ENCODE measurements around the gene KDM6A.
"Not testable (repeated sequence)": the region's sequence is repeated elsewhere in the genome, so short reads cannot be mapped to it uniquely, and the experiment has no call there.

KDM6A gene

DNA sequence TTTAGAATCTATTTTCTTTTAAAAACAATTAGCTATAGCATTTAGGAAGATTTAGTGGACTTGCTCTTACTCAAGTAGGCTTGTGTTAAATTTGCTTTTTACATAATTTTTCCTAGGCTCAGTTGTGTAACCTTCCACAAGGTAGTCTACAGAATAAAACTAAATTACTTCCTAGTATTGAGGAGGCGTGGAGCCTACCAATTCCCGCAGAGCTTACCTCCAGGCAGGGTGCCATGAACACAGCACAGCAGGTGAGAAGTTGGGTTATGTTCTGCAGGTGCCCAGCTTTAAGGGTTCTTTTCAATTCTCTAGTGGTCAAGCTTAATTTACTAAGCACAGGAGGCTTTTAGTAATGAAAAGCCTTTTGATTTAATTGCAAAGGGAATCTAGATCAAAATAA is 186.9 kb downstream of the KDM6A start:
- FAIRE-seq: peak; percentile 35
- DNase-seq (ENCODE audit: insufficient read length, low spot score): not testable (repeated sequence)

DNA sequence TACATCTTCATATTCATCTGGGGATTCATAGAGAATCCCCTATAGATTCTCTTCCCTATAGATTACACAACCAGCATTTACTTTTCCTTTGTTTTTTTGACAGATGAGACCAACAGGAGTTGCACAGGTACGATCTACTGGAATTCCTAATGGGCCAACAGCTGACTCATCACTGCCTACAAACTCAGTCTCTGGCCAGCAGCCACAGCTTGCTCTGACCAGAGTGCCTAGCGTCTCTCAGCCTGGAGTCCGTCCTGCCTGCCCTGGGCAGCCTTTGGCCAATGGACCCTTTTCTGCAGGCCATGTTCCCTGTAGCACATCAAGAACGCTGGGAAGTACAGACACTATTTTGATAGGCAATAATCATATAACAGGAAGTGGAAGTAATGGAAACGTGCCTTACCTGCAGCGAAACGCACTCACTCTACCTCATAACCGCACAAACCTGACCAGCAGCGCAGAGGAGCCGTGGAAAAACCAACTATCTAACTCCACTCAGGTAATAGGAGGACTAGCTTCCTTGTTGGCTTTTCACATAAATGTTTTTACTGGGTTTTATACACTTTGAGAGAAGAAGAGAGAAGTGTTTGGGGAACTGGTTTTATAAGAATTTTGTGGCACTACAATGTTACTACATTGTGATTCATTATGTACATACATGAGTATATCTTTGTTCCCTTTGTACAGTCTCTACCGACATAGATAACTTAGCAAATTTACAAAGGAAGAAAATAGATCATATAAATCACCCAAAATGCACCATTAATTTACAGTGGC is 190.5 kb downstream of the KDM6A start:
- no peak for FAIRE-seq
- DNase-seq (ENCODE audit: insufficient read length, low spot score): no peak

DNA sequence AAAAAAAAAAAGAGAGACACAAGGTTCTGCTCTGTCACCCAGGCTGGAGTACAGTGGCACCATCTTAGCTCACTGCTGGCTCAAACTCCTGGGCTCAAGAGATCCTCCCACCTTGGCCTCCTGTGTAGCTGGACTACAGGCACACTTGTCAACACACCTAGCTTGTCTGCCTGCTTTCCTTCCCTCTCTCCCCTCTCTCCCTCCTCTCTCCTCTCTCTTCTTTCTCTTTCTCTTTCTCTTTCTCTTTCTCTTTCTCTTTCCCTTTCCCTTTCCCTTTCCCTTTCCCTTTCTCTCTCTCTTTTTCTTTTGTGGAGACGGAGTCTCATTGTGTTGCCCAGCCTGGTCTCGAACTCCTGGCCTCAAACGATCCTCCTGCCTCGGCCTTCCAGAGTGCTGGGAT is 195.6 kb downstream of the KDM6A start:
- no peak for FAIRE-seq
- DNase-seq (ENCODE audit: insufficient read length, low spot score): no peak

DNA sequence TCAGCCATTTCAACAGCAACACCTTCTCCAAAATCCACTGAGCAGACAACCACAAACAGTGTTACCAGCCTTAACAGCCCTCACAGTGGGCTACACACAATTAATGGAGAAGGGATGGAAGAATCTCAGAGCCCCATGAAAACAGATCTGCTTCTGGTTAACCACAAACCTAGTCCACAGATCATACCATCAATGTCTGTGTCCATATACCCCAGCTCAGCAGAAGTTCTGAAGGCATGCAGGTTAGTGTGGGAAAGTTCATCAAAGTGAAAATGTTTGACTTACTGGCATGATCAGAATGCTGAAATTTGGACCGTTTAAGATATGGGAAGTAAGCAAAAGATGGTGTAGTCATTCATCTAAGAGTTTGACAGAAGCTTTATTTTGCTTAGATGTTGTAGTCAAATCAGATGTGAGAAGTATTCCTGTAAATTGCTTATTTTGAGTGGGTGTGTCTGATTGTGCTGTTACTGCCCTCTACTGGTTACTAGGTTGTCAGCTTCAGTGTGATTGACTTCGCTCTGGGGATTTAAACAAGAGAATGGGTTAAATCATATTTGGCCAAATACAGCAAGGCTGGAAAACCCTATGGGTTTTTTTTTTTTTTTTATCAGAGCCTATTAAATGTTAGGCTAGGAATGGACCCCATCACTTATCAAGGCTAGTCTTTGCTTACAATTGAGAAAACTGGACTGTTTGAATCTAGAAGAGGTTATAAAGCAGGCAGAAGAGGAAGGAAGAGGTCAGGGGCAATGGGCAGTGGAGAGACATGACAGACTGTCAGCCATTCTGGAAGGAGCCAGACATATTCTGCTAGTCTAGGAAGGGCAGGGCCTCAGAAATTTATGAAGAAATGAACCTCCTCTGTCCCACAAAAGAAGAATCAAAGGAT is 197.4 kb downstream of the KDM6A start:
- DNase-seq (ENCODE audit: insufficient read length, low spot score) (no peak), FAIRE-seq (peak; percentile 100)

DNA sequence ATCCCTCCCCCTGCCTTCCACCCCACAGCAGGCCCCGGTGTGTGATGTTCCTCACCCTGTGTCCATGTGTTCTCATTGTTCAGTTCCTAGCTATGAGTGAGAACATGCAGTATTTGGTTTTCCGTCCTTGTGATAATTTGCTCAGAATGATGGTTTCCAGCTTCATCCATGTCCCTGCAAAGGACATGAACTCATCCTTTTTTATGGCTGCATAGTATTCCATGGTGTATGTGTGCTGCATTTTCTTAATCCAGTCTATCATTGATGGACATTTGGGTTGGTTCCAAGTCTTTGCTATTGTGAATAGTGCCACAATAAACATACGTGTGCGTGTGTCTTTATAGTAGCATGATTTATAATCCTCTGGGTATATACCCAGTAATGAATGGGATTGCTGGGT is 200.0 kb downstream of the KDM6A start:
- not testable (repeated sequence) for FAIRE-seq; DNase-seq (ENCODE audit: insufficient read length, low spot score)

DNA sequence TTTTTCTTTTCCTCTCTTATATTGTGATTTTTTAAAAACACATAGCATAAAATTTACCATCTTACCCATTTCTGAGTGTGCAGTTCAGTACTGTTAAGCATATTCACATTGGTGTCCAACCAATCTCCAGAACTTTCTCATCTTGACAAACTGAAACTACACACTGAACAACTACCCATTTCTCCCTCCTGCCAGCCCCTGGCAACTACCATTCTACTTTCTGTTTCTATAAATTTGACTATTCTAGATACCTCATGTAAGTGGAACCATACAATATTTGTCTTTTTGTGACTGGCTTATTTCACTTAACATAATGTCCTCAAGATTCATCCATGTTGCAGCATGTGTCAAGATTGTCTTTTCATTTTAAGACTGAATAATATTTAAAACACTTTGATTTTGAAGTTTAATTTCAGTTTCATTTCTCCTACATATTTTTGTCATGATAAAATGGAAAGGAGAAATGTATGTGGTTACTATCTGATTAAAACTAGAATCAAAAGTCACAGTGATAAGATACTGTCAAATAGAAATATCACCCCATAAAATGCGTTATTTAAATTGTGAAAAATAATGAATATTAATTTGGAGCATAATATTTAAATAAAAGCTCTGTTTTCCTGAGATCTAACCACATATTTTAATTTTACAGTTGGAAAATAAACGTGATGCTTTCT is 204.9 kb downstream of the KDM6A start:
- DNase-seq (ENCODE audit: insufficient read length, low spot score): no peak
- peak; percentile 60 for FAIRE-seq

DNA sequence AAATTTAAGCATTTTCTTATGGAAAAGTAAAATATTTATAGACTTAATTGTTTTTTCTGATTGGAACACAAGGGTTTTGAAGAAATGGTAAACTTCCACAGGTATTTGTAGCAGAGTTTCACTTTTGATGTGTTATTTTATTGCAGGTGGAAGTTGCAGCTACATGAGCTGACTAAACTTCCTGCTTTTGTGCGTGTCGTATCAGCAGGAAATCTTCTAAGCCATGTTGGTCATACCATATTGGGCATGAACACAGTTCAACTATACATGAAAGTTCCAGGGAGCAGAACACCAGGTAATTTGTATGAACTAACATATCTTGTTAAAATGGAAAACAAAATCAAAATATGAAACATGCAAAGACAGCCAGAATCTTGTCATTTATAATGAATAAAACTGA is 210.3 kb downstream of the KDM6A start:
- no peak for DNase-seq (ENCODE audit: insufficient read length, low spot score)
- peak; percentile 91 for FAIRE-seq

DNA sequence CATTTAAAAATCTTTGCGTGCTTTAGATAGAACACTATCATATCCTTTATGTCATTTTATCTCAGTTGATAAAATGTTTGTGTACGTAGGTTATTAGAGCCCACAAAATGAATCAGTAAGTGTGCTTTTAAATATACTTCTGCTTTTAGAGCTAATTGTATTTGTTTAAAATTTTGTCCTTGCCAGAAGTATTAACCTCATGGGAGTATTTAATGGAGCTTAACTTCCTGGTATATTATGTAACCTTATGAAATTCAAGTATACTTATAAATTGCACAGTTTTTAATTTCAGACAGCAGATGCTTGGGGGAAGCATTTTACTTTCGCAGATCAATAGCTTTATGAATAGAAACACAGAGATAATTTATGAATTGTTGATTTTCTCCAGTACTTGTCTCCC is 237.5 kb downstream of the KDM6A start:
- FAIRE-seq: peak; percentile 8

DNA sequence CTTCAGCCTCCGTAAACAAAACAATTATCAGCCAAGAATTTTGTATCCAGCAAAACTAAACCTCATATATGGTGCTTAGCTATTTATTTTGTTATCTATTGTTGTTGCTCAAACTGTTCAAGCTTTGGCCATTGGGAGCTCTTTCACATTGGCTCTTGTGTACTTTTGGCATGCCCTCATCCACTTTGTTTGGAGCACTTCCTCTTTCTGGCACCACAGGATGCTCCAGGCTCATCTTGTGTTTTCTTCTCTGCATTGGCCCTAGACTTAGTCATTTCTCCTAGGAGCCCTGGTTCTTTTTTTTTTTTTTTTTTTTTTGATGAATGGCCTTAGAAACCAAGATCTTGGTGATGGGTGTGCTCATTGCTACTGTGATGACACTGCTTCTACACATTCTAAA is 253.2 kb downstream of the KDM6A start:
- DNase-seq (ENCODE audit: insufficient read length, low spot score) (no peak), FAIRE-seq (no peak)

More for the DNA sequence above, 237.5 kb downstream of the KDM6A start:
- no peak for DNase-seq (ENCODE audit: insufficient read length, low spot score)

DNA sequence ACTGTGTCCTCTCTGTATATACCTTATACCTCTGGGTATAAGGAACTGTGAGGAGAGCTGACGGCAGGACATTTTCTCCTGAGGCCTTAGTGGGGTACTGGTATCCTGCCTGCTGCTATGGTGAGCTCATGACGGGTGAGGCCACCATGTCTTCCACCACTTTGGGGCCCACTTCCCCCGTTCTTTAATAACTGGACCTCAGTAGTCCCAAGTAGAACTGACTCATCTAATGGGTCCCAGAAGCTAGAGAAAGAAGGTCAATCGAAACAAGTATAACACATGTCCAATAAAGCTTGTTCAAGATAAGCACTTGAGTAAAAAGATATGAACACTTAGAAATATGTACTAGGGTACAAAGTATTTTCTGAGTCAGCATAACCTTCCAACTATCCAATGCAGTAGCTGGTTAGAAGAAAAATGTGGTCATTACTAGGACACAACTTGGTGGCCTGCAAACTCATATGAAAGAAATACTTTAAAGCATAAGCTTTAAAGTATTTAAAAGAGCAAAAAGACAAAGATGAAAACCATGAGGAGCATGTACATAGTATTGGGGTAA is 256.0 kb downstream of the KDM6A start:
- FAIRE-seq: peak; percentile 59

DNA sequence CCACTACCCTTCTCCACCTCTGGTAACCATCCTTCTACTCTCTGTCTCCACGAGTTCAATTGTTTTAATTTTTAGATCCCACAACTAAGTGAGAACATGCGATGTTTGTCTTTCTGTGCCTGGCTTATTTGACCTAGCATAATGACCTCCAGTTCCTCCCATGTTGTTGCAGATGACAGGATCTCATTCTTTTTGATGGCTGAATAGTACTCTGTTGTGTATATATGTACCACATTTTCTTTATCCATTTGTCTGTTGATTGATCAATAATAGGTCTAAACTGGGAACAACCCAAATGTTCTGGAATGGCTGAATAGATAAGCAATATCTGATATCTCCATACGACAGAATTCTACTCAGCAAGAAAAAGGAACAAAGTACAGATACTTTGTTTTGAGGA is 260.5 kb downstream of the KDM6A start:
- DNase-seq (ENCODE audit: insufficient read length, low spot score) (no peak), FAIRE-seq (no peak)

More for the DNA sequence above, 256.0 kb downstream of the KDM6A start:
- no peak for DNase-seq (ENCODE audit: insufficient read length, low spot score)

DNA sequence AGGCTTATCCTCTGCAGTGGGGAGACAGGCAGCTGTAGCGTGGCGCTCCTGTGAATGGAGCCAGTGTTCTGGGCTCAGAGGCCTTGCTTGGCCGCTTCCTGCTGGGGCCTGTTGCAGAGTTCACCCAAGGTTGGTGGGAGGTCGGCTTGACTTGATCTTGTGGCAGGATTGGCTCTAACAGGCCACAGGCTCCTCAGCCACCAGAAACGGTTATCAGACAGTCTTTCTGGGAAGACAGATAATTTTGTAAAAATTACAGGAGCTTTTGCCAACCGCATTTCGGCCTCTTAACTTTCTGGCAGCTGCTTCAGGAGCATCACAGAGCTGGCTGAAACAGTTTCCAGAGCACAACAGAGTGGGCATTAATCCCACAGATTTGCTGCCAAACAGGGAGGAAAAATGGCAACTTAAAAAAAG is 261.3 kb downstream of the KDM6A start:
- FAIRE-seq: no peak

DNA sequence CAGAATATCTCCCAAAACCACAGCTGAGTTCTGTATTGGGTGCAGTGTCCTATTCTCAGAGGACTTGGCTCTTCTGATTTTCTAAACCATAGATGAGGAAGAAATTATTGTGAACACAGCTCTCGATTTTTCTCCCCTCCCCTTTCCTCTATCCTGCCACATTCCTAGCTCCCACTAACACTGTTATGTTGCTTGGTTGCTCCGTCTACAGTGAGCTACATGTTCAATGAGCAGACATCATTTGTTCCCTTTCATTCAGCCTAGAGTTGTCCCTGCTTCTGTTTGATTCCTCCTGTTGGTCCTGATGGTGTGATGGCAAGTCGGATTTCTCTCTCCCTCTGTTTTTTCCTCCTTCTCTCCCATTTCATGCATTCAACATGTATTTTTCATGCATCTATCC is 261.8 kb downstream of the KDM6A start:
- DNase-seq (ENCODE audit: insufficient read length, low spot score): no peak
- no peak for FAIRE-seq

More for the DNA sequence above, 261.3 kb downstream of the KDM6A start:
- no peak for DNase-seq (ENCODE audit: insufficient read length, low spot score)

DNA sequence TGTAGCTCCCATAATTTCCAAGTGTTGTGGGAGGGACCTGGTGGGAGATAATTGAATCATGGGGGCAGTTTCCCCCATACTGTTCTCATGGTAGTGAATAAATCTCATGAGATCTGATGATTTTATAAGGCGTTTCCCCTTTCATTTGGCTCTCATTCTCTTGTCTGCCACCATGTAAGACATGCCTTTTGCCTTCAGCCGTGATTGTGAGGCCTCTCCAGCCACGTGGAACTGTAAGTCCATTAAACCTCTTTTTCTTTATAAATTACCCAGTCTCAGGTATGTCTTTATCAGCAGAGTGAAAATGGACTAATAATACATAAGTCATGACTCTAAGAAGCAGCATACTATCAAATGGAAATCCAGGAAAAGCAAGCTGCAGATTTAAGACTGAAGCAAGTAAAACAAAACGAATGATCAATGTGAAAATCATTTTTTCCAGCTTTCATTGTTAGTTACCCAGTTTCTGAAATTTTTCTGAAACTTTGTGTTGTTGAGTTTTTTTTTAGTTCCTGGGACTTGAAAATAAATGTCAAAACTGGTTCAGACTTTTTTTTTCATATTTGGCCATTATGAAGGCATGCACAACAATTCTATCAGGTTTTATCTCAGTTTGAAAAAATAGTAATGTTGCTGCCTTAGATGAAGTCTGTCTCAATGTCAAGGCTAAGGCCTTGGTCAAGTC is 262.5 kb downstream of the KDM6A start:
- not testable (repeated sequence) for FAIRE-seq

DNA sequence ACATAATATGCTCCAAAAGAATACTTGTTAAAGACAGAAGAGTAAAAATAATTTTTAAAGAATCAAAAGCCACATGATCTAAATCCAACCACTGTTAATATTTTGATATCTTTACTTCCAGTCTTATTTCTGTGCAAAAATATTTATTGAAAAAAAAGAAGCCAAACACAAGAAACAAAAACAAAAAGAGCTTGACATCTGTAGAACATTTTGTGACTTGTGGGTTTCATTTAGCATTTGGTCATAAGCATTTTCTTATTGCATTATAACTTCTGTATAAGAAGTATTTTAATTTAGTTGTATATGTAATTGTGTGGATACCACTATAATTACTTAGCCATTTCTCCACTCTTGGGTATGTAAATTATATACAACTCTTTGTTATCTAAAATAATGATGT is 264.5 kb downstream of the KDM6A start:
- no peak for FAIRE-seq
- DNase-seq (ENCODE audit: insufficient read length, low spot score): no peak

More for the DNA sequence above, 262.5 kb downstream of the KDM6A start:
- DNase-seq (ENCODE audit: insufficient read length, low spot score): not testable (repeated sequence)

DNA sequence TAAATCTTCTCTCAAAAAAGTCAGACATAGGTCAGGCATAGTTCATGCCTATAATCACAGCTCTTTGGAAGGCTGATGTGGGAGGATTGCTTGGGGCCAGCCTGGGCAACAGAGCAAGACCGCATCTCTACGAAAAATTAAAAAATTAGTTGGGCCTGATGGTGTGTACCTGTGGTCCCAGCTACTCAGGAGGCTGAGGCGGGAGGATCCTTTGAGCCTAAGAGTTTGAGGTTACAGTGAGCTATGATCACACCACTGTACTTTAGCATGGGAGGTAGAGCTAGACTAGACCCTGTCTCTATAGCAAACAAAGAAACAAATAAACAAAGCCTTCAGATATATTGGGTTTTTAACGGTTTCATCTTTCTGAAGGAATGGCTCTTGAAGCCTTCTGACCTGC is 265.5 kb downstream of the KDM6A start:
- DNase-seq (ENCODE audit: insufficient read length, low spot score): no peak
- no peak for FAIRE-seq

DNA sequence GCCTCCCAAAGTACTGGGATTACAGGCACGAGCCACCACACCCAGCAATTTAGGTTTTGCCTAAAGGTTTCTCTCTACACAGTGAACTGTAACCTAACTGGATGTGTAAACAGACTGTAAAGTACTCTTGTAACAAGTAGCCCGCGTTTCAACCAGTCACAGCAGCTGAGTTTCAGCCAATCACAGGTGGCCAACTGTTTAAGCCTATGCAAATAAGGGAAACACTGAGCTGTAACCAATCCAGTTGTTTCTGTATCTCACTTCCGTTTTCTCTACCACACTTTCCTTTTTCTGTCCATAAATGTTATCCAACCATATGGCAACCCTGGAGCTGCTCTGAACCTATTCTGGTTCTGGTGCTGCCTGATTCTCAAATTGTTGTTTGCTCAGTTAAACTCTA is 267.8 kb downstream of the KDM6A start:
- FAIRE-seq: no peak
- no peak for DNase-seq (ENCODE audit: insufficient read length, low spot score)

DNA sequence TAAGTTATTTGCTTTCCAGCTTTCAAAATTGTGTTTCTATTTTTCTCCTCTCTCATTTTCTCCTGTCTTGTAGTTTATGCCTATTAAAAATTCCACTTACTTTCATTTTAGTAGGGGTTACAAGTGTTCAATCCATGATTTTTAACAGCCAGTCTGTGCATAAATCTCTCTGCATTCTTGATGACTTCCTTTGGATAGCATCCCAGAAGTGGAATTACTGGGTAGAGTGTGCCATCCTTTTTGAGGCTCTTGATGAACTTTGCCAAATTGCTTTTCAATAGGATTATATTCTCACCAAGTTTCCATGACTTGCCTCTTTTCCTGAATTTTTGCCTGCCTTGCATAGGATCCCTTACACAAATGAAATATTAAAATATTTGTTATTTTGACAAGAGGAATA is 269.2 kb downstream of the KDM6A start:
- FAIRE-seq (no peak), DNase-seq (ENCODE audit: insufficient read length, low spot score) (no peak)

DNA sequence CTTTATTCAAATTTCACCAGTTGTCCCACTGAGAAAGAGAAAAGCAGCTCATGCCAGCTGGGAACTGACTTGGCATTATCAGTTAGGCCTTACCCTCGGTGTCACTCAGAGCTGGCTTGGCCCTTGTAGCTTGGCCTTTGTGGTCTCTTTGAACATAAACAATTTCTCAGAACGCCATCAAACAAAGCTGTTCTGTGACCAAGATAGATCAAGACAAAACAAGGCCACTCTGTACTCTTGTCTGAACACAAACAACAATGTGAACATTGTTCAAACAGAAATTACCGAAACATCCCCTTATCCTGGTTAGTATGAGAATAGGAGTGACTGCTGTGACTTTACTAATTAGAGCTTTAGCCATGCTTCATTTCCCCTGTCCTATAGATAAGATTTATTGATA is 270.5 kb downstream of the KDM6A start:
- no peak for DNase-seq (ENCODE audit: insufficient read length, low spot score)
- peak; percentile 78 for FAIRE-seq

DNA sequence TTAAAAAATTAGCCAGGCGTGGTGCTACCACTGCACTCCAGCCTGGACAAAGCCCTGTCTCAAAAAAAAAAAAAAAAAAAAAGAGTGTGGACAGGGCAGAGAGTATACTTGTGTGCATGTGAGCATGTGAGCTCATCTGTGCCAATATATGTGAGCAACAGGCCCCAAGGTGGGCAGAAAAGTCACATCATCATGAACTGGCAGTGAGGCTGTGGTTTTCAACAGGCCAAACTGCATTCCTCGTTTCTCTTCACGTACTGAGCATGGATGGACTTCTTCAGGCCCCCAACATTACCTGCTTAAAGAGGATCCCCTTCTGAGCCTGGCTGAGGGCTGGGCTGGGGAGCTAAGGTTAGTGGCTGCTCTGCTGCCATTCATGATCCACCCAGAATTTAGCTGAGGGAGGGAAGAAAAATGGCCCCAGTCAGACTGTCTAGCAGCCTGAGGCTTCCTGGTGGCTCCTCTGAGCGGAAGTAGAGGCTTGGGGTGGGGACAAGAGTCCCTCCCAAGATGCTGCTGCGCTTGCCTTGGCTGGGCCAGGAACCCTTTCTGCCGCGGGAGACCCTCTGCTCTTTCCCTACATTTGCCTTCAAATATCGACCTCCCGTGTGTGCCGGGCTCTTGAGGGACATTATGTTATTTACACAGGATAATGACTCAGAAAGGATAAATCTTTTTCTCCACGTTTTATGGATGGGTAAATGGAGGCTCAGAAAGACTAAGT is 272.7 kb downstream of the KDM6A start:
- FAIRE-seq (peak; percentile 75), DNase-seq (ENCODE audit: insufficient read length, low spot score) (no peak)
